Measurements from ENCODE around the gene FAAP20.

Gene FAAP20

GRCh38 chr1:2238361-2239012 is 43.9 kb upstream of the FAAP20 start:
- H3K27ac ChIP-seq, result peak overlapping the region; percentile 43
- TF ChIP-seq CTCF (conservative IDR thresholded peaks at IDR 0.05) (no peak), ZFX (IDR thresholded peaks at IDR 0.05) (no peak)

GRCh38 chr1:2237773-2238172 is 43.2 kb upstream of the FAAP20 start:
- H3K27ac ChIP-seq, result peak overlapping the region; percentile 43
- TF ChIP-seq CTCF (conservative IDR thresholded peaks at IDR 0.05), result no peak
- no peak for TF ChIP-seq ZFX (IDR thresholded peaks at IDR 0.05)

- no peak overlapping the region; the same call in 1 of the 2 replicates for H3K27ac ChIP-seq
- TF ChIP-seq ZFX (IDR thresholded peaks at IDR 0.05) (no peak), CTCF (conservative IDR thresholded peaks at IDR 0.05) (no peak)
Measured at GRCh38 chr1:2236695-2237677, 42.4 kb upstream of the FAAP20 start.

GRCh38 chr1:2235300-2235998 is 40.9 kb upstream of the FAAP20 start:
- H3K27ac ChIP-seq, result no peak overlapping the region
- TF ChIP-seq CTCF (conservative IDR thresholded peaks at IDR 0.05) (no peak), ZFX (IDR thresholded peaks at IDR 0.05) (no peak)

- no peak for TF ChIP-seq CTCF (conservative IDR thresholded peaks at IDR 0.05)
- TF ChIP-seq ZFX (IDR thresholded peaks at IDR 0.05), result no peak
Measured at GRCh38 chr1:2234762-2235113, 40.2 kb upstream of the FAAP20 start.

GRCh38 chr1:2233997-2234761 is 39.6 kb upstream of the FAAP20 start:
- TF ChIP-seq CTCF (conservative IDR thresholded peaks at IDR 0.05), result no peak
- TF ChIP-seq ZFX (IDR thresholded peaks at IDR 0.05), result no peak
- no peak overlapping the region; the same call in 1 of the 2 replicates for H3K27ac ChIP-seq

More at GRCh38 chr1:2234762-2235113, 40.2 kb upstream of the FAAP20 start:
- no peak overlapping the region for H3K27ac ChIP-seq
